Suppressor macrophage (primary cell): ENCODE results near the gene CBFA2T2.
"Not testable (repeated sequence)": the region's sequence is repeated elsewhere in the genome, so short reads cannot be mapped to it uniquely, and the experiment has no call there.

Experiments
- DNase-seq, 4 experiments: peaks; one replicate each; pipeline ENCODE4 v3.0.0-alpha.2; 2020 to 2022

The CBFA2T2 gene

DNA sequence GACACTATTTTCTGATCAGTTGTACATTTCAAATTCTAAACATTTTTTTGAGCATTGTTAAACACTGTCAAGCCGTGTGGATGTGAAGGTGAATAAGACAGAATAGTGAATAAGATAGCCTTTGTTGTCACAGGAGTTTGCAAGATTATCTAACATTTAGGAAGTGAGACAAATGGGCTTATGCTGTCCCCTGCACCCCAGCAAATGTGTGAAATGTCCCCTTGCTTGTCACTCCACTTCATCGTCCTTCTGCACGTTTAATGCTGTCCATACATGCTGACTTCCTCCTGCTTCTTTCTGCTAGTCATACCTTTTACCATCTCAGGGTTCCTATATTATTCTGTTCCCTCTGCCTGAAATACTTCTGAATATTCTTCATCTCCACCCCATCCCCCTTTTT lies 62.6 kb downstream of the CBFA2T2 start:
- DNase-seq = no peak

DNA sequence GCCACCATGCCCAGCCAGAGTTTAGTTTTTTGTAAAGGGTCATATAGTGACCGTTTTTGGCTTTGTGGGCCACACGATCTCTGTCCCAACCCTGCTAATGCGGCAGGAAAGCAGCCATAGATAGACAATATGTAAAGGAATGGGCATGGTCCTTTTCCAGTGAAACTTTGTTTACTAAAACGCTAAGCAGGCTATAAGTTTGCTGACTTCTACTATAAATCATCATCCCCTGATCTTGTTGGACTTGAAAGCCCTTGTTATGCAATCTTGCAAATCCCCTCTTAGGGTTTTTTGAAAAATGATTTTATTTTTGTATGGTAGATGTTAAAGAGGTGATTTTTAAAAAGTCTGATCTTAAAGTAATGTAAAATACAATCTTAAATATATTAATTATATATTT lies 63.6 kb downstream of the CBFA2T2 start:
- no peak for DNase-seq

DNA sequence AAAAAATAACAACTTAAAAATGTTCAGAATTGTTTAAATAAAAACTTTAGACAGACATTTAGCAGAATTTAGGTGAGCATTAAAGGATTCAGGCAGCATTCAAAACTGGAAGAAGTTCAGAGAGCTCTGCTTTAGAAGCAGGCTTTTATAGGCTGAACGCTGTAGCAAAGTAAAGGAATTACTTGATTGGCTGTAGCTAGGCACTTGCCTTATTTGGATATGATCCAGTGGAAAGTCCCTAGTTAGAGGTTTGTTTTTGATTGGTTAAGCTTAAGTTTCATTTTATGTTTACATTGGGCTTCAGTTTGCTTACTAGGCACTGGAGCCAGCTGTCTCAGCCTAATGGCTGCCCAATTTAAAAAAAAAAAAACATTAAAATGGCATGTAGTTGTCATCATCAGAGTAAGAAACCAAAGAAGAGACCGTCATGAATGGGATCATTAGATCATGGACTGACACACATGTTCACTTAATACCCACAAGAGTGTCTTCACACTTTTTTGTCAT lies 65.1 kb downstream of the CBFA2T2 start:
- DNase-seq = peak; percentile 49 to 91 (median 77)

DNA sequence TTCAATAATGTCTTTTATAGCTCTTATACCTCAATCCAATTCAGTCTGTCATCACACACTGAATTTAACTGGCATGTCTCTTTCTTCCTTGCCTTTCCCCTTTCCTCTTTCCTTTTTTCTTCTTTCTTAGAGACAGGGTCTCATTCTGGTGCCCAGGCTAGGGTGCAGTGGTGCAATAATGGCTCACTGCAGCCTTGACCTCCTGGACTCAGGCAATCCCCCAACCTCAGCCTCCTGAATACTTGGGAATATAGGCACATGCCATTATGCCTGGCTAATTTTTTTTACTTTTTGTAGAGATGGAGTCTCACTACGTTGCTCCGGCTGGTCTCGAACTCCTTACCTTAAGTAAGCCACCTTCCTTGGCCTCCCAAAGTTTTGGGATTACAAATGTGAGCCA lies 65.9 kb downstream of the CBFA2T2 start:
- no peak for DNase-seq

DNA sequence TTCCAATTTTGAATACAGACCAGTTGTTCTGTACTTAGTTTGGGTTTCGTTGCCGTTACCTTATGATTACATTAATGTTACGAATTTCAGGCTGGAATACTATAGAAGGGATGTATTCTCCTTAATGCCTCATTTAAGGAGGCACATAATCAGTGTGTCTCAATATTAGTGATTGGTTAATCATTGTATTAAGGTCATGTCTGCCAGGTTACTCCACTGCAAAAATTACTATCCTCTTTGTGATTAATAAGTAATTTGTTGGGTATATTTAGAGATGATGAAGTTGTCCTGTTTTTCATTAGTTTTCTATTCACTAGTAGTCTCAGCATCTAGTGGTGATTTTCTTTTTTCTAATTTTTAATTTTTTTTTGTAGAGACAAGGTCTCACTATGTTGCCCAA lies 66.3 kb downstream of the CBFA2T2 start:
- DNase-seq = no peak

DNA sequence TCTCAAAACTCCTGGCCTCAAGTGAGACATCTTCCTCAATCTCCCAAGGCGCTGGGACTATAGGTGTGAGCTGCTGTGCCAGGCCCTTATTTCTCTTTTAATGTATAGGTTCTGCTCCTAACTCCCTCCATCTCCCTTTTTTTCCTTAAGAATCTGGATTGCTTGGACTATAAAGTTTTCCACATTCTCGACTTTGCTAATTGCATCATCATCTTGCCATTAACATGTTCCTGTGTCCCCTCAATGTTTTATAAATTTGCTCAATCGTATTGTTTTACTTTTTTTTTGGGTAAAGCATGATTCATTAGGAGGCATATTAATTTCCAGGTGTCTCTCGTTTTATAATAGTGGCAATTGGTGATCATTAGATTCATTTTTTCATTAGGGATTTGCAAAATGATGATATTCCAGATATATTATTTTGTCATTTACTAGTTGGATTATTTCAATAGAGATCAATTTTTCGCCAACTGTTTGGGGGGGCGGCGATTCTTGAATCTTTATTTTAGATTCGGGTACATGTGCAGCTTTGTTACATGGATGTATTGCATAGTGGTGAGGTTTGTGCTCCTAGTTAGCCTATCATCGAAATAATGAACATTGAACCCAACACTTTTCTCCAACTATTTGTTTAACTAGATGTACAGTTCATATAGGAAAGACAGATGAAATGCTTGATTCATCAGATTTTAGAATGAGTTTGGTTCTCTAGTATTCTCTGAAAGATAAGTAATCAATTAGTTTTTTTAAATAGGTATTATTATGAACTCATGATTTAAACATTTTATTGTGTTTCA lies 68.7 kb downstream of the CBFA2T2 start:
- DNase-seq = no peak

DNA sequence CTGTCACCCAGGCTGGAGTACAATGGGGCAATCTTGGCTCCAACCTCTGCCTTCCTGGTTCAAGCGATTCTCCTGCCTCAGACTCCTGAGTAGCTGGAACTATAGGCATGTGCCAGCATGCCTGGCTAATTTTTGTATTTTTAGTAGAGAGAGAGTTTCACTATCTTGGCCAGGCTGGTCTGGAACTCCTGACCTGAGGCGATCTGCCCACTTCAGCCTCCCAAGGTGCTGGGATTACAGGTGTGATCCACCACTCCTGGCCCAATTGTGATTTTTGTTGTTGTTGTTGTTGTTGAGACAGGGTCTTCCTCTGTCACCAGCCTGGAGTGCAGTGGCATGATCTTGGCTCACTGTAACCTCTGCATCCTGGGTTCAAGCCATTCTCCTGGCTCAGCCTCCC lies 69.3 kb downstream of the CBFA2T2 start:
- DNase-seq = no peak

DNA sequence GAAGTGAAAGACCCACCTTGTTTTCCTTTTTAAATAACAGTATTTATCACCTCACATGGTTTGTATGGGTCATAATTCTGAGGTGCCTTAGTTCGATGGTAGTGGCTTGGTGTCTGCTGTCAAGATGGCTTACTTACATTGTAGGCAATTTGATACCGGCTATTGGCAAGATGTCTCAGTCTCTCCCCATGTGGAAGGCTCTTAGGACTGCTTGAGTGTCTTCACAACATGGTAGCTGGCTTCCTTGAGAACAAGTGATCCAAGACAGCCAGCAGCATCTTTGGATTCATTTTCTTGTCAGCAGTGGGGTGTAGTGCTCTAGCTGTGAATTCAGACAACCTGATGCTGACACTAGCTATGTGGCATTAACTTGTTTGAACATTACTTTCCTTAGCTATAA lies 70.1 kb downstream of the CBFA2T2 start:
- no peak for DNase-seq

DNA sequence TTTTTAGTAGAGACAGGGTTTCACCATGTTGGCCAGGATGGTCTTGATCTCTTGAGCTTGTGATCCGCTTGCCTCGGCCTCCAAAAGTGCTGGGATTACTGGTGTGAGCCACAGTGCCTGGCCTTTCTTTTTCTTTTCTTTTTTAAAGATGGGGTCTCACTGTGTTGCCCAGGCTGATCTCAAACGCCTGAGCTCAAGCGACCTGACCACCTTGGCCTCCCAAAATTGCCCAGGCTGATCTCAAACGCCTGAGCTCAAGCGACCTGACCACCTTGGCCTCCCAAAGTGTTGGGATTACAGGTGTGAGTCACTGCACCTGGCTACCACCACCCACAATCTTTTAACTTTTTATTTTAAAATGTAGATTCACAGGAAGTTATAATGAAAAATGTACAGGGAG lies 71.2 kb downstream of the CBFA2T2 start:
- DNase-seq = not testable (repeated sequence)

DNA sequence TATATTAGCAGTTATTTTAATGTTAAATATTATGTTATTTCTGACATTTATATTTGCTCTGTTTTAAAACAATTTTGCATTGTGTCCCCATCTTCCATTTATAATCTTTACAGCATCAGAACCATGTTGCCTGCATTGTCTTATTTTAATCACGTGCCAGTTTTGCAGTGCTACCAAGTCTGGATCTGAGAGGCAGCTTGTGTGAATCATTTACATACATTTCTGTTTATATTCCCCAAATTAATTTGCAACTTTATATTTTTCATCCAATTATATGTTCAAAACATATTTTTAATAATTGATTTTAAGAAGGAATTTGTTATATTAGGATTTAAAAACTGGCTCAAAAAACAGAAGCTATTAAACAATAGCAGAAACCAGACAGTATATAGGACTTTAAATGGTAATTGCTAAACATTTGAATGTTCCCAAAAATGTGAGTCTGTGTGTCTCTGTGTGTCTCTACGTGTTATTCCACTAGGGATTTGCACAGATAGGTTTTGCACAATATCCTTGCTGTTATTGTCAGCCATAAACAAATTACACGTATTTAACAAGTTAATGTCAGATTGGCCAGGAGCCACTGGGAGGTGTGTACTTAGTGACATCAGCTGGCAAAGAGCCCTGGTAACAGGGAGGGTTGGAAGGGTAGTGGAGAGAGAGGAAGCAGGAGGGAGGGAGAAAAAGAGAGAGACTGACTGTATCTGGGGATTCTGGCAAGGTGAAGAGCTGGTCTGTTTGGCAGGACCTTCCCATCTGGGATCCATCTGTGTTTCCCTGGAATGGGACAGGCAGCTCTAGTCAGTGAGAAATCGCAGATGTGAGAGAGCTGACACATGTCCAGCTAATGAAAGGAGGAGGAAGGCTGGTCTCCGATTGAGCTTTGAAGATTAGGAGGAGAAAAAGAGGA lies 72.1 kb downstream of the CBFA2T2 start:
- no peak for DNase-seq

DNA sequence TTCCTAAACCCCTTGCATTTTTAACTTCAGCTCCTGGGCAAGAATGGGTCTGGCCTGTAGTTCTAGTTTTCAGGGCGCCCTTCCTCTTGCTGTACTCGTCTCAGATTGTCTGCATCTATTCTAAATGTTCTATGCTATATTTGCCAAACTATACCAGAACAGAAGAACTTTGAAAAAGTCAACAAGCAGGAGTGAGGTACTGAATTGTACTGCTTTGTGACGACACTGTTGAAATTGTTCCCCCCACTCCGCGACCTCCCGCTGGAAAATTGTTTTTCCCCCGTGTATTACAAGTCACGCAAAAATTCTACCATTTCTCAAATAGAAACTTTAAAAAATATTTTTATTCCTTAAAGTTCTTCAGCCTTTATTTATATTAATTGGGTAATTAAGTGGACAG lies 73.9 kb downstream of the CBFA2T2 start:
- no peak for DNase-seq

DNA sequence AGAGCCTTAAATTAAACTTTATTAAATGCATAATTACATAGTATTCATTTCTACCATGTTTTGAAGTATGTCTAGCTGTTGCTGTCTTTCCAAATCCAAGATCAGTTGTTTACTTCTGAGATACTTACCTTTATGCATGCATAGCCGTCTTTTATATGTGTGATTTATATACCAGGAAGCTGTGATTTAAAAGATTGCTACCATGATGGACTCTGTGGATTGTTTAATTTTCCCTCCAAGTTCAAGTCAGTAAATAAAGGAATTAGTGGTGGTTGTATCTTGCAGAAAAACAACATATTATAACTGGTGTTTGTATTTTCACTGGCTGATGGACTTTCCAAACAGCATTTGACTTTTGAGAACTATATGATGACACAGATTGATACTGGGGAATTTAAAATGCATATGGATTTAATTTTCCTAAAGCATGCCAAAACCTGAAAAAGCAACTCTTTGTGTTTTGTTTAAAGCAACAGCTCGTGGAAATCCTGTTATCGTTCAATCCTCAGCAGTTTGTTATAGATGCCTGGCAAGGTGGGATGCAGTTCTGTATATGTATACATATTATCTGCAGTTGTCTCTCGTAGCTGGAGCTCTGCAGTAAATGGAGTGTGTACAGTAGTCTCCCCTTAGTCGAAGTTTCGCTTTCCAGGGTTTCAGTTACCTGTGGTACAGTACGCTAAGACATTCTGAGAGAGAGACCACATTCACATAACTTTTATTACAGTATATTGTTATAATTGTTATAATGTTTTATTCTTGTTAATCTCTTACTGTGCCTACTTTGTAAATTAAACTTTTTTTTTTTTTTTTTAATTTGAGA lies 77.1 kb downstream of the CBFA2T2 start:
- DNase-seq = no peak

DNA sequence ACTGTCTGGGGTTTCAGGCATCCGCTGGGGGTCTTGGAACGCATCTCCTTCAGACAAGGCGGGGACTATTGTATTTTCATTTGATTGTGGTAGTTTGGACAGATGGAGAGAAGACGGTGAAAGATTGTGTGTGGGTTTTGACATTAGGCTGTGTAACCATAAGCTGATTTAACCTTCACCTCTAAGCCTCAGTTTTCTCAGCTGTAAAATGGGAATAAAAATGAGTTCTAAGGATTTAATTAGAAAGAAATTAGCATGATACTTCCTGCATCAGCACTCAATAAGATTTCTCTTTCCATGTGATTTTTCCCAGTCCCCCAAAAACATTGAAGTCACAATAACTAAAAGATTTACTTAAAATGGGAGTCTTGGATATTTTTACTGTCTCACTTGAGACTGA lies 78.1 kb downstream of the CBFA2T2 start:
- DNase-seq = no peak

DNA sequence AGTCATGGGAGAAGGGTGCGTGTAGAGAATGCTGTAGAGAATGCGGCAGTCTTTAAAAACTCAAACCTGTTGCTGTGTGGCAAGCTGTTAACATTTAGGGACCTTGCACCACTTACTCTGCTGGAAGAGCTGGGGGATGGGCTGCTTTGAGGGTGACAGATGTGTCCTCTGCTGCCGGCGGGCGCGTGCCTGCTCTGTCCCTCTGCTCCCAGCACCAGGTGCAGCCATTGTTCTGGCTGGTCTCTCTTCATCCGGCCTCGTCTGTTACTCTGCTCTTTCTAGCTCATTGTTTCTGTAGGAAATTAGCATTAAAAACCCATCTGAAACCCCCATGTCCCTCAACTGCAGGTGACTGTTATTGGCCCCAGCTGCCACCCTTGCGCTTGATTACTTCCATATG lies 78.5 kb downstream of the CBFA2T2 start:
- DNase-seq = no peak

DNA sequence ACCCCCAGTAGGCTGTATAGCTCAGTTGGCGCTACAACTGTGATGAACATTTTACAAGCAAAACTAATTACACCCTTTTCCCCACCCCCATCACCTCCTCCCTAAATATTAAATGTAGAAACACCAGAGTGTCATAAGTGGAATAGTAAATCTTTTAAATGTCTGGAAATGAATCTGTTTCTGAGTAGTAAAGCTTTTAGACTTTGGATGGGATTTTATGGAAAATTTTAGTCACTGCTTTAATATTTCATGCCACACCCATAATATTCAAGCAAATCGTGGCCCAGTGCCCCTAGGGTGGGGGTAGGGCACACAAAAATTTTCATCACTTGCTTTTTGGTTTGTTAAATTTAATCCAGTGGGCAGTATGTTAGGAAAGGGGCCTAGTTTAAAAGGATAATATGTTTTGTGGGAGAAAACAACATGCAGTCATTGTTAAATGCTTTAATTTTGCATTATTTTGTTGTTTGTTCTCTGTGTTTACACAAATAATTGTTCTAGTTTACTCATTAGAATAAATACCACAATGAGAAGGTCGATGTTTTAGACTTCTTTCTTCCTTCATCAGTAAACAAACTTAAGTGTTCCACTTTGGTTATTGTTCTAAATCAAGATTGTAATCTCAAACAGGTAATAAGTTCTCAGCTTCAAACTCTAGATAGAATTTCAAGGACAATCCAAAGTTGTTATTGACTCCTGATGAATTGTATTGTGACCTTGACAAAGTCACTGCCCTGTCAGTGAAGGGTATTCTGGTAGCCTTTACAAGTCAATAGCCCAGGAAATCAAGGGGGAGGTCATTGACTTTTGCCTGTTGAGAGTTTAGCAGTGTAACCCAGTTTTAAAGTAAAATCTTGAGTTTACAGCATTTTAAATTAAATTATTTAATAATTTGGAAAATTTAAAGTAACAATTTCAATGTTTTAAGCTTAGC lies 79.2 kb downstream of the CBFA2T2 start:
- DNase-seq = no peak

DNA sequence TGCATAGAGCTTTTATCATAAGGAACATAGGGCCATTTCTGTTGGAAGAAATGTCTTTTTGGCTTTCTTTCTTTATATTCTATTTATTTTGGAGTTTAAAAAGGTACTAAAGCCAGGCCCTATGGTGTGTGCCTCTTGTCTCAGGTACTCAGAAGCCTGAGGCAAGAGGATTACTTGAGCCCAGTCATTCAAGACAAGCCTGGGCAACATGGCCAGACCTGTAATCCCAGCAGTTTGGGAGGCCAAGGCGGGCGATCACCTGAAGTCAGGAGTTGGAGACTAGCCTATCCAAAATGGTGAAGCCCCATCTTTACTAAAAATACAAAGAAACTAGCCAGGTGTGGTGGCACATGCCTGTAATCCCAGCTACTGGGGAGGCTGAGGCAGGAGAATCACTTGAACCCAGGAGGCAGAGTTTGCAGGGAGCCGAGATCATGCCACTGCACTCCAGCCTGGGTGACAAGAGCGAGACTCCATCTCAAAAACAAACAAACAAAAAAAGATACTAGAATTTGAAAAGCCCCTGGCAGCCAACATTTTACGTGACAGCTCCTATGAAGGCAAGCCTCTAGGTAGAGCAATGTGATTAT lies 80.0 kb downstream of the CBFA2T2 start:
- no peak for DNase-seq

DNA sequence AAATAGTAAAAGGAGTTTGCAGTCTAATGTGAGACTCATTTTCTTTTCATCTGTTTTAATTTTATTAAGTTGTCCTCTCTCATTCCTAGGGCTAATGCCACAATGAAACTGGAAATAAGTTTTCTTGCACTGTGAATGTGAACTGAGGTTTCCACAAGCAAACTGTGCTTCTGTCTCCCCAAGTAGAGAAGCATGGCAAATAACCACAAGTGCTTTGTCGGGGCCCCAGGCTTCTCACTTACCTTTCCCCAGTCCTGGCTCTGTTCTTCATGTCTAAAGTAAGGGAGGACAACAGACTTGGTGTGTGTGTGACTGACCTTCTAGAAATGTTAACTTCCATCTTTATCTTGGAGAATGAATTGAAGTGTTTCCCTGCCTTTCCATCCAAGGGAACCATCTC lies 80.8 kb downstream of the CBFA2T2 start:
- no peak for DNase-seq

DNA sequence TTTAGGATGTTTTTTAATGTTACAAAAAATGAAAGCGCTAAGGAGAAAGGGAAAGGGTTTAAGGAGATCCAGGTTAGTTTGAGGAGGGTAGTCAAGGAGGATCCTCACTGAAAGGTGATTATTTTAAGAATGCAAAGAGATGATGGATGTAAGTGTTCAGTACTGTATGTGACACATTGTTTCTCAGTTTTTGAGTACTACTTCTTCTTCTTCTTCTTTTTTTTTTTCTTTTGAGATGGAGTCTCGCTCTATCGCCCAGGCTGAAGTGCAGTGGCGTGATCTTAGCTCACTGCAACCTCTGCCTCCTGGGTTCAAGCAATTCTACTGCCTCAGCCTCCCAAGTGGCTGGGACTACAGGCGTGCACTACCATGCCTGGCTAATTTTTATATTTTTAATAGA lies 83.4 kb downstream of the CBFA2T2 start:
- DNase-seq = not testable (repeated sequence)

DNA sequence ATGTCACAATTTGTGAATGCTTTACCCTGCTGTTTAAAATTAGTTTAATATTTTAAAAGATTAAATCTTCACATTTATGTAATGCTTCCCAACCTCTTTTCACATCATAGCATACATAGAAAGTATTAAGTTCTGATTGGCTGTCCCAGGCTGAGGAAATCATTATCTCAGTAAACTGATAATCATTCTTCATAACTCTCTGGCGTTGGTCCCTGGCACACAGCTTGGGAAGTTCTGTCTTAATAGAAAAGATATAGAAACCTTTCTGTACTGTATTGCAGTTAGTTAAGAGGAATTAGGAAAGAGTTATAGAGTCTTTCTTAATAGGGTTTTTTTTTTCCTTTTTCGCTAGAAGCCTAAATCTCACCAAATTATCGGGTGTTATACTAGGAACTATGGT lies 85.4 kb downstream of the CBFA2T2 start:
- DNase-seq = no peak

DNA sequence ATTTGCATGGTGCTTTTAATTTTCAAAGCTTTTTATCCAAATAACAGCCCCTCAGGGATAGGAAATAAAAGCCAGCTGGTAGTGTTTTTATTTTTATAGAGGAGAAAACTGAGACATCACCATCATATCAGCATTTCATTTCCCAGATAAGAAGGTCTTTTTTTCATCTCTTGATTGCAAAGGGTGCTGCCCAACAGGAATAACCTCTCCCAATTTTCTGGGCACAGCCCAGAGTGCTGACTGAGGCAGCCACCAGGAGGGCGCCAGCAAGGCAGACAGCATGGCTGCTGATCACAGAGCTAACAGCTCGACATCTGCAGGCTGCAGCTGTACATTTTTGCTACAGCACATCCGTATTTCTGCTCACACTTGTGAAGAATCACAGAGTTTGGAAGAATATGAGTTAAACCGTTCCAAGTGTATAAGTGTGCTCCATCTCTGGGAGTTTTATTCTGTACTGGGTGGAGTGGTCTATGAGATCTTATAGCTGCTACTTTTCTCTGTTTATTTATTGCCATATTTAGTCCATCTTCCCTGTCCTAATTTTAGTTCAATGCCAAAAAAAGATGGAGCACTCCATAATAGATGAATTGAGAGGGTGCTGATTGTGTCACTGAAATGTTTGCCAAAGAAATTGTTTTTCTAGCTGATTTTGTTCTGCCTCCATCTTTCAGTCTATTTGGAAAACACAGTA lies 86.7 kb downstream of the CBFA2T2 start:
- DNase-seq = no peak

DNA sequence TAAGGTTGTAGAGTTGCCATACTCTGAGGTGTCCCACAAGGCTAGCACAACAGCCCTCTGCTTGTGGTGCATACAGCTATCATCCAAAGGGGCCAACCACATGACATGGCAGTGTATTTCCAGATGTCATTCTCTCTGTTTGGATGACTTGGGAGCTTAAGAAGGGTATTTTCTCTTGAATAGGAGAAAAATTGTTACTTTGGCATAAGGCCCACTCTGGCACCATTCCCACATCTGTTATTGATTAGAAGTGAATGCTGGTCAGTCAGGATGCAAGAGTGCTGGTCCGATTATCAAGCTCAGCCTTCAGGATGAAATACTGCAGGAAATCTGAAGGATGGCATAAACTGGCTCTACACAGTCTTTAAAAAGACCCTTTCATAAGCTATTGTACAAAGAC lies 88.6 kb downstream of the CBFA2T2 start:
- no peak for DNase-seq
